IMR-90 (cell line): ENCODE results near the gene KLHL34. TPM values are rescaled to one million over a fixed set of nuclear protein-coding genes. Genes with fewer than 3 reads are reported as not detected.
A peak's percentile ranks its signal among the peaks of the same experiment; 100 is the strongest.

Experiments used
- ATAC-seq: fragments of 200-7000 bp; cut with Tn5 transposase; 2 replicates; pipeline ENCODE4 v1.9.1; 2020; ENCODE audit warnings: low read depth, mild to moderate bottlenecking, moderate library complexity
- BruUV-seq: library from RNA; stranded (reverse); fragments of 400-500 nt; replicated peaks from 2 replicates; lab custom pipeline; 2021; lab: Mats Ljungman, UMichigan
- CTCF ChIA-PET: fragments of 300-600 bp; formaldehyde crosslinking; extraction: SDS; loops from one replicate; lab custom pipeline; 2021; ENCODE audit warnings: antibody characterized with exemption; lab: Yijun Ruan, JAX
- POLR2A ChIA-PET: fragments of 300-600 bp; sonication (Branson Sonifier 250); formaldehyde crosslinking; loops from one replicate; lab custom pipeline; 2022; ENCODE audit warnings: antibody characterized with exemption; ENCODE audit not compliant: unreplicated experiment; lab: Charles Lee
- DNase-seq: peaks from one replicate; pipeline ENCODE4 v3.0.0; 2013
- H2AFZ ChIP-seq: replicated peaks from 2 replicates; pipeline ENCODE3; 2013; ENCODE audit warnings: low read length, mild to moderate bottlenecking; ENCODE audit not compliant: poor library complexity
- H2AK5ac ChIP-seq: 2 replicates; pipeline ENCODE4 v1.6.1; 2013; ENCODE audit warnings: low read depth, low read length, inconsistent platforms
- H2AK9ac ChIP-seq: replicated peaks from 2 replicates; pipeline ENCODE3; 2013; ENCODE audit warnings: mild to moderate bottlenecking, low read depth, low read length, moderate library complexity; ENCODE audit not compliant: poor library complexity
- H2BK120ac ChIP-seq: 2 replicates; pipeline ENCODE4 v1.6.1; 2013; ENCODE audit warnings: low read depth, low read length, inconsistent platforms
- H2BK15ac ChIP-seq: 3 replicates; pipeline ENCODE4 v1.6.1; 2013; ENCODE audit warnings: low read depth, low read length, inconsistent platforms
- H2BK20ac ChIP-seq: 2 replicates; pipeline ENCODE4 v1.6.1; 2013; ENCODE audit warnings: low read depth, mild to moderate bottlenecking, inconsistent platforms, low read length, moderate library complexity
- H2BK5ac ChIP-seq: 2 replicates; pipeline ENCODE4 v1.6.1; 2013; ENCODE audit warnings: mild to moderate bottlenecking, low read depth, low read length, inconsistent platforms; ENCODE audit not compliant: poor library complexity, severe bottlenecking
- H3K14ac ChIP-seq: replicated peaks from 2 replicates; pipeline ENCODE4 v1.6.1; 2013; ENCODE audit warnings: low read depth, low read length, inconsistent platforms
- H3K18ac ChIP-seq: 2 replicates; pipeline ENCODE4 v1.6.1; 2013; ENCODE audit warnings: low read depth, low read length, control low read depth
- H3K23ac ChIP-seq: 2 replicates; pipeline ENCODE4 v1.6.1; 2013; ENCODE audit warnings: low read depth, low read length, inconsistent platforms
- H3K27ac ChIP-seq: 2 replicates; pipeline ENCODE4 v1.5.1; 2013; ENCODE audit warnings: mild to moderate bottlenecking, control low read depth, low read length; ENCODE audit not compliant: insufficient read depth
- H3K27me3 ChIP-seq: 2 replicates; pipeline ENCODE4 v1.6.1; 2013; ENCODE audit warnings: low read length; ENCODE audit not compliant: control insufficient read depth, insufficient read depth
- H3K36me3 ChIP-seq: 2 replicates; pipeline ENCODE4 v1.6.1; 2013; ENCODE audit warnings: low read length, mixed read lengths; ENCODE audit not compliant: control insufficient read depth, insufficient read depth
- H3K4ac ChIP-seq: 2 replicates; pipeline ENCODE4 v1.6.1; 2013; ENCODE audit warnings: low read depth, low read length, inconsistent platforms
- H3K4me1 ChIP-seq: 2 replicates; pipeline ENCODE4 v1.6.1; 2013; ENCODE audit warnings: low read length, mixed read lengths; ENCODE audit not compliant: control insufficient read depth, insufficient read depth
- H3K4me2 ChIP-seq: 2 replicates; pipeline ENCODE4 v1.6.1; 2013; ENCODE audit warnings: low read depth, mild to moderate bottlenecking, control low read depth, low read length, moderate library complexity
- H3K4me3 ChIP-seq: 2 replicates; pipeline ENCODE4 v1.5.1; 2013; ENCODE audit warnings: low read depth, mild to moderate bottlenecking, control low read depth, low read length, moderate library complexity; ENCODE audit not compliant: insufficient read depth
- H3K56ac ChIP-seq: 2 replicates; pipeline ENCODE4 v1.6.1; 2013; ENCODE audit warnings: low read length, inconsistent platforms; ENCODE audit not compliant: insufficient read depth; ENCODE audit errors: extremely low read depth
- H3K79me1 ChIP-seq, 2 experiments: 2 replicates each; pipeline ENCODE4 v1.6.1; 2013; ENCODE audit warnings: low read length in 2 of 2, inconsistent platforms in 1 of 2, low read depth in 1 of 2
- H3K9ac ChIP-seq: 2 replicates; pipeline ENCODE4 v1.6.1; 2013; ENCODE audit warnings: low read depth, low read length, control low read depth
- H3K9me1 ChIP-seq: 2 replicates; pipeline ENCODE4 v1.6.1; 2013; ENCODE audit warnings: low read length, inconsistent platforms; ENCODE audit not compliant: insufficient read depth
- H3K9me3 ChIP-seq: 2 replicates; pipeline ENCODE4 v1.6.1; 2013; ENCODE audit warnings: low read length; ENCODE audit not compliant: control insufficient read depth, insufficient read depth
- H4K20me1 ChIP-seq: 2 replicates; pipeline ENCODE4 v1.6.1; 2013; ENCODE audit warnings: low read length, inconsistent platforms; ENCODE audit not compliant: insufficient read depth
- H4K5ac ChIP-seq: 2 replicates; pipeline ENCODE4 v1.6.1; 2013; ENCODE audit warnings: mild to moderate bottlenecking, low read depth, low read length, control low read depth
- H4K8ac ChIP-seq, 2 experiments: 2 replicates each; pipeline ENCODE4 v1.6.1; 2013; ENCODE audit warnings: low read depth in 2 of 2, low read length in 2 of 2, control low read depth in 1 of 2, inconsistent platforms in 1 of 2
- H4K91ac ChIP-seq: 2 replicates; pipeline ENCODE4 v1.6.1; 2013; ENCODE audit warnings: low read depth, low read length, inconsistent platforms; ENCODE audit not compliant: insufficient read depth
- CEBPB ChIP-seq: IDR thresholded peaks from 2 replicates; pipeline ENCODE4 v1.6.1; 2012; ENCODE audit warnings: low read depth, low read length, improper control_type of control experiment
- MAZ ChIP-seq: IDR thresholded peaks from 2 replicates; pipeline ENCODE4 v1.6.1; 2012; ENCODE audit warnings: low read depth, mild to moderate bottlenecking, low read length, improper control_type of control experiment, moderate library complexity, borderline replicate concordance
- RCOR1 ChIP-seq: IDR thresholded peaks from 2 replicates; pipeline ENCODE4 v1.6.1; 2012; ENCODE audit warnings: mild to moderate bottlenecking, low read length, improper control_type of control experiment; ENCODE audit not compliant: insufficient replicate concordance
- WGBS, 2 experiments: methylation state at CpG; one replicate each; pipeline versions ENCODE4 v1.1.5 to v1.1.7; 2013; ENCODE audit warnings: missing lambda C conversion rate in 2 of 2; ENCODE audit not compliant: insufficient read length in 1 of 2; ENCODE audit errors: extremely low coverage in 2 of 2; 5-methylcytosine and 5-hydroxymethylcytosine counted together
- dilution Hi-C: fragments of 300-500 bp; cut with HindIII; formaldehyde crosslinking; loops from one replicate; pipeline ENCODE4 v1.14.3; 2018; ENCODE audit warnings: low sequenced_read_pairs; ENCODE audit not compliant: unreplicated experiment
- in situ Hi-C: fragments of 300-500 bp; cut with MboI; formaldehyde crosslinking; loops from 3 replicates; pipeline ENCODE4 v1.14.3; 2019; ENCODE audit warnings: low sequenced_read_pairs, inconsistent platforms, mixed read lengths
- intact Hi-C: fragments of 100-400 bp; cut with micrococcal nuclease; formaldehyde crosslinking; loops from 2 replicates; pipeline ENCODE4 v1.10.0; 2022
- polyA plus RNA-seq, 3 experiments: library from polyadenylated mRNA; depleted of rRNA; stranded (reverse); fragments of >200 nt; gene quantifications; 2 replicates each; pipeline ENCODE4 v1.2.3, GENCODE V29; 2012; ENCODE audit warnings: low replicate concordance in 1 of 3
- total RNA-seq: library from RNA; depleted of rRNA; stranded (reverse); fragments of >200 nt; gene quantifications from 2 replicates; pipeline ENCODE4 v1.2.3, GENCODE V29; 2012

Gene KLHL34
- total and polyA plus RNA-seq, 2 of the 4 experiments (the other 2 are of a cell fraction) = not detected

DNA sequence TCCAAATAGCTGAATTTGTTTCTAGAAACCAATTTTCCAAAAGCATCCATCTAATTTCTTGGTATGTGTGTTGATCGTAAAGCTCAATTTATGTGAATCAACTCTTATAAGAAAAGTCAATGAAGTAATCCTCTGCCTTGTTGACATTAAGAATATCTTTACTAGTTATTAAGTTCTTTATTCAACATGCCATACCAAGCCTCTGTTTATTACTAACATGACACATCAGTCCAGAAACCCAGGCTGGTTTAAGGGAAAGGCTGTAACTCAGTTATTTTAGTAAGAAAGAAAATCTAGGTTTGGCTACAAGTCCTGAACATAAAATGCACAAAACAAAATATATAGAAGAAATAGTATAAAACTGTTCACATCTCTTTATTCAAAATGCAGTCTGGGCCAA, 48.0 kb downstream of the KLHL34 start:
- in situ Hi-C loops = no loop called here
- no peak overlapping the region for H3K18ac ChIP-seq
- CTCF ChIA-PET = no interaction called here
- no peak overlapping the region for H3K4me2 ChIP-seq
- H3K9me1 ChIP-seq = no peaks in the 10 kb centered on the region
- no peak overlapping the region for H3K27ac ChIP-seq
- no peak overlapping the region for H2BK120ac ChIP-seq
- ATAC-seq (peak; percentile 53), DNase-seq (peak; percentile 15)
- H3K9ac ChIP-seq = no peak overlapping the region
- TF ChIP-seq CEBPB (no peak), MAZ (no peak), RCOR1 (no peak)
- no peaks in the 10 kb centered on the region for H3K36me3 ChIP-seq
- no peak overlapping the region for H2BK5ac ChIP-seq
- H2AK9ac ChIP-seq = no peak overlapping the region
- H4K8ac ChIP-seq = no peak overlapping the region
- no peak overlapping the region for H3K14ac ChIP-seq
- H4K20me1 ChIP-seq = no peaks in the 10 kb centered on the region
- BruUV-seq = no TSS peak
- H2BK20ac ChIP-seq = no peak overlapping the region
- no peaks in the 10 kb centered on the region for H3K4me1 ChIP-seq
- no peak overlapping the region for H2AK5ac ChIP-seq
- no CpG with 5 or more reads among the region's 1 CpG for WGBS, 2 experiments
- no peaks in the 10 kb centered on the region for H3K27me3 ChIP-seq
- no peak overlapping the region for H3K23ac ChIP-seq
- no peak overlapping the region for H3K56ac ChIP-seq
- H2BK15ac ChIP-seq = no peak overlapping the region
- H2AFZ ChIP-seq = no peak overlapping the region
- POLR2A ChIA-PET = no interaction called here
- intact Hi-C loops = no loop called here
- no peak overlapping the region for H3K4ac ChIP-seq
- no peak overlapping the region for H4K91ac ChIP-seq
- dilution Hi-C loops = no loop called here
- H3K9me3 ChIP-seq = no peaks in the 10 kb centered on the region
- H3K79me1 ChIP-seq = no peaks in the 10 kb centered on the region
- no peak overlapping the region for H3K4me3 ChIP-seq
- no peak overlapping the region for H4K5ac ChIP-seq
